ENCODE data around the gene TMCO4.

The TMCO4 gene

GRCh38 chr1:19744335-19744743, 55.4 kb downstream of the TMCO4 start:
- peak; percentile 21 for DNase-seq

GRCh38 chr1:19743793-19744192, 55.9 kb downstream of the TMCO4 start:
- DNase-seq, result no peak

- no peak for DNase-seq
Observed at GRCh38 chr1:19743180-19743579, 56.5 kb downstream of the TMCO4 start.

GRCh38 chr1:19739628-19740027, 60.1 kb downstream of the TMCO4 start:
- DNase-seq, result no peak

- DNase-seq, result no peak
Observed at GRCh38 chr1:19738669-19739068, 61.0 kb downstream of the TMCO4 start.

GRCh38 chr1:19738076-19738475, 61.6 kb downstream of the TMCO4 start:
- DNase-seq, result no peak

GRCh38 chr1:19737104-19737825, 62.5 kb downstream of the TMCO4 start:
- DNase-seq, result no peak

- DNase-seq, result no peak
Observed at GRCh38 chr1:19735440-19736127, 64.1 kb downstream of the TMCO4 start.

- no peak for DNase-seq
Observed at GRCh38 chr1:19734472-19734999, 65.2 kb downstream of the TMCO4 start.

GRCh38 chr1:19734056-19734455, 65.7 kb downstream of the TMCO4 start:
- no peak for DNase-seq

GRCh38 chr1:19733615-19734014, 66.1 kb downstream of the TMCO4 start:
- DNase-seq, result no peak

- no peak for DNase-seq
Observed at GRCh38 chr1:19731311-19731821, 68.3 kb downstream of the TMCO4 start.

GRCh38 chr1:19730793-19731192, 68.9 kb downstream of the TMCO4 start:
- DNase-seq, result no peak

GRCh38 chr1:19730232-19730631, 69.5 kb downstream of the TMCO4 start:
- no peak for DNase-seq

- no peak for DNase-seq
Observed at GRCh38 chr1:19728413-19729145, 71.1 kb downstream of the TMCO4 start.

- no peak for DNase-seq
Observed at GRCh38 chr1:19725606-19726005, 74.1 kb downstream of the TMCO4 start.

- DNase-seq, result no peak
Observed at GRCh38 chr1:19723874-19724273, 75.8 kb downstream of the TMCO4 start.

GRCh38 chr1:19720973-19721372, 78.7 kb downstream of the TMCO4 start:
- no peak for DNase-seq

- no peak for DNase-seq
Observed at GRCh38 chr1:19720174-19720573, 79.5 kb downstream of the TMCO4 start.

GRCh38 chr1:19717467-19717866, 82.2 kb downstream of the TMCO4 start:
- DNase-seq, result no peak

- DNase-seq, result peak; percentile 90
Observed at GRCh38 chr1:19715334-19716203, 84.1 kb downstream of the TMCO4 start.

- DNase-seq, result no peak
Observed at GRCh38 chr1:19712928-19713327, 86.8 kb downstream of the TMCO4 start.
